Stomach (tissue), 4 donors: ENCODE results near the gene KANSL1.

Source experiments
- CTCF ChIP-seq, 7 experiments: fragments of 450-650 bp in 4 of 7; fragments of 200-600 bp in 3 of 7; sonication (generic) in 3 of 7; IDR thresholded peaks; one replicate each; pipeline ENCODE4 v1.5.1; 2016 to 2019; ENCODE audit warnings: antibody characterized with exemption in 7 of 7, control low read depth in 2 of 7, mild to moderate bottlenecking in 1 of 7
- POLR2A ChIP-seq, 4 donors: fragments of 450-650 bp; IDR thresholded peaks; one replicate each; pipeline ENCODE4 v1.6.1; 2016; ENCODE audit warnings: antibody characterized with exemption in 4 of 4, control low read depth in 2 of 4, mild to moderate bottlenecking in 1 of 4, moderate library complexity in 1 of 4

DNA sequence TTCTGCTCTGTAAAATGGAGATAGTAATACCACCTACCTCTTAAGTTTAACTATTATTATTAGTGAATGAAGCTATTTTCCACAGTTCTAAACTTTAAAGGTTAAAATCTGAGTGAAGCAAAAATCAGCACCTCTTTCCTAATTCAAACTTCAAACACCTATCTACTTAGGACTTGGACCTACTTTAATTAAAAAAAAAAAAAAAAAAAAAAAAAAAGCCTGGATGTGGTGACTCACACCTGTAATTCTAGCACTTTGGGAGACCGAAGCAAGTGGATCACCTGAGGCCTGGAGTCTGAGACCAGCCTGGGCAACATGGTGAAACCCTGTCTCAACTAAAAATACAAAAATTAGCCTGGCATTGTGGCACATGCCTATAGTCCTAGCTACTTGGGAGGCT, 5.0 kb upstream of the KANSL1 start:
- TF ChIP-seq CTCF (IDR thresholded peaks at IDR 0.05): no peak
- TF ChIP-seq POLR2A (IDR thresholded peaks at IDR 0.05): no peak
